Activated T-helper 1 cell treated with Interleukin-2 at 50 U/mL for 16 hours (primary cell): ENCODE results near the gene RGS14.

Experiments used
- DNase-seq: peaks from one replicate; pipeline ENCODE4 v3.0.0-alpha.2; 2020; ENCODE audit warnings: low read depth

Gene RGS14

DNA sequence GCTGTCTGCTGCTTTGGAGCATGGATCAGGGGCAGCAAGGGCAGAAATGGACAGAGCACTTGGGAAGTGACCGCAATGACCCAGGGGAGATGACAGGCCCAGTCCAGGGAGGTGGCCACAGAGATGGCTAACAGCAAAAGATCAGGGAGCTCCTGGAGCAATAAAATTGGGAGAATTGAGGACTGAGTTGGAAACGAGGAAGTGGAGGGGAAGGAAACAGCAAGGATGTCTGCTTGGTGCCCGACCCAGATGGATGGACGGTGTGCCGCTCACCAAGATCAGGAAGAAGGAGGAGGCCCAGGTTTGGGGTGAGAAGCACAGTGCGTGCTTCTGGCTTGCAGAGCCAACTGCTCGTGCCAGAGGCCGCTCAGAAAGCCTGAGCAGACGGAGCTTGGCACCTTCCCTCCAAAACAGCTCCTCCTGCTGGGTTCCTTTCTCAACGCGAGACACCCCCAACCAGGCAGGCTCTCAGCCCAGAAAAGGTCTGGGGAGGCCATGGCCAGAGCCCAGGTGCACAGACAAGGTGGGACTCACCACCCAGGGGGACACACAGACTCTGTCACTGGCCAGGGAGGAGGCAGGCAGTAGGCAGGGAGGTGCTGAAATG lies 24.8 kb downstream of the RGS14 start:
- DNase-seq = no peak

DNA sequence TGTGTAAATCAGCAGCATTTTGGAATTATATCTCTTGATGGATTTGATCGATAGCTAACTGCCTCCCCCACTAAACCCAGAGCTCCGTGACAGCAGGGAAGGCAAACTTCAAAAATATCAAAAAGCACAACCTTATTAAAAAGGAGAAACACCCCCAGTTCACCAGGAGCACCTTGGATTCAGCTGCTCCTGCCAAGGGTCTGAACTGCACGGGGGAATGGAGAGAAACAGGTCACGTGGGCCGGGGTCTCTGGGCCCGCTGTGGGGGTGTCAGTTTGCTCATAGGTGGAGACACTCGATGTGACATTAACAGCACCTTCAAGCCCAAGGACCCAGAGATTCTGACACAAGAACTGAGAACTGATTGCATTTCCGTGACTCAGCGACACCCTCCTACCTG lies 25.5 kb downstream of the RGS14 start:
- DNase-seq = no peak

DNA sequence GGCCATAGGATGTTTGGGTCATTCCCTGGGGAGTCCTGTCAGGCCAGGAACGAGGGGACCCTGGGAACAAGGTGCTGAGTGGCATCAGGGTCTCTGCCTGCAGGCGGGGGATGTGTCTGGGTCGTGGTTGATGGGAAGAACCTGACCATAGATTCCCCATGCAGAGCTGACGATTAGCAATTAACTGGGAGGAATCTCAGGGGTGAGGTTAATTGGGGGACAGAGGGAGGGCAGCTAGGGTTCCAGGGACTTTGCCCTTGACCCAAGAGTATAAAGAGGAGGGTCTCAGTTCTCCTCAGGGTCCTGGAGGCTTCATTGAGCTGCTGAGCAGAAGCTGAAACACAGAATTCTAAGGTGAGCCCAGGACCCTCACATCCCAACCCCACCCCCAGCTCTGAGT lies 26.4 kb downstream of the RGS14 start, which contains the start of gene SLC34A1:
Gene SLC34A1 (plus strand): TSS at position 301 of the 400 bp plus-strand sequence. CDS start 1,308 bp downstream, outside the sequence.
- no peak for DNase-seq

DNA sequence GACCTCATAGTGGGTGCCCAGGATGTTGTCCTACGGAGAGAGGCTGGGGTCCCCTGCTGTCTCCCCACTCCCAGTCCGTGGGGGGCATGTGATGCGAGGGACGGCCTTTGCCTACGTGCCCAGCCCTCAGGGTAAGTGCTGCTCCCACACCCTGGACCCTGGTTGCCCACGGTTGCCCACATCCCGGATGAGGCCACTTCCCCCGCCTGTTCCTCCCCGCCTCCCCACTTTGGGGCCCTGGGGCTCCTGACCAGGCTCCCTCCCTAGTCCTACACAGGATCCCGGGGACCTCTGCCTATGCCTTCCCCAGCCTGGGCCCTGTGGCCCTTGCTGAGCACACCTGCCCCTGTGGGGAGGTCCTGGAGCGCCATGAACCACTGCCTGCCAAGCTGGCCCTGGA lies 28.0 kb downstream of the RGS14 start:
- no peak for DNase-seq

DNA sequence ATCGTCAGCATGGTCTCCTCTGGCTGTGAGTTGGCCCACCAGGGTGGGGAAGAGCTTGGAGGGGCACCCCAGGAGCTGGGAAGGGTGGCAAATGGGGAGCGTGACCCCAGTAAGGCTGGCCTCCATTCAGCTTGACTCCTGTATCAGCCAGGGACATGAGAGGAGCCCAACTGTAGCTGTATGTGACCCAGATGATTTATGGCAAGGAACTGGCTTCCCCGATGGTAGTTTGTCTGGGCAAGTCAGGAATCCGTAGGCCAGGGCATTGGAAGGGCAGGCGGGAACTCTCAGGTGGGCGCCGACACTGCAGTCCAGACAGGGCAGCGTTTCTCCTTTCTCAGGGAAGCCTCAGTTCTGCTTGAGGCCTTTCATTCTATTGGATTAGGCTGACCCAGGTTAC lies 28.8 kb downstream of the RGS14 start:
- no peak for DNase-seq

- no peak for DNase-seq
Observed at GRCh38 chr5:177387405-177387804, 29.7 kb downstream of the RGS14 start.

- no peak for DNase-seq
Observed at GRCh38 chr5:177388521-177389052, 30.9 kb downstream of the RGS14 start.

DNA sequence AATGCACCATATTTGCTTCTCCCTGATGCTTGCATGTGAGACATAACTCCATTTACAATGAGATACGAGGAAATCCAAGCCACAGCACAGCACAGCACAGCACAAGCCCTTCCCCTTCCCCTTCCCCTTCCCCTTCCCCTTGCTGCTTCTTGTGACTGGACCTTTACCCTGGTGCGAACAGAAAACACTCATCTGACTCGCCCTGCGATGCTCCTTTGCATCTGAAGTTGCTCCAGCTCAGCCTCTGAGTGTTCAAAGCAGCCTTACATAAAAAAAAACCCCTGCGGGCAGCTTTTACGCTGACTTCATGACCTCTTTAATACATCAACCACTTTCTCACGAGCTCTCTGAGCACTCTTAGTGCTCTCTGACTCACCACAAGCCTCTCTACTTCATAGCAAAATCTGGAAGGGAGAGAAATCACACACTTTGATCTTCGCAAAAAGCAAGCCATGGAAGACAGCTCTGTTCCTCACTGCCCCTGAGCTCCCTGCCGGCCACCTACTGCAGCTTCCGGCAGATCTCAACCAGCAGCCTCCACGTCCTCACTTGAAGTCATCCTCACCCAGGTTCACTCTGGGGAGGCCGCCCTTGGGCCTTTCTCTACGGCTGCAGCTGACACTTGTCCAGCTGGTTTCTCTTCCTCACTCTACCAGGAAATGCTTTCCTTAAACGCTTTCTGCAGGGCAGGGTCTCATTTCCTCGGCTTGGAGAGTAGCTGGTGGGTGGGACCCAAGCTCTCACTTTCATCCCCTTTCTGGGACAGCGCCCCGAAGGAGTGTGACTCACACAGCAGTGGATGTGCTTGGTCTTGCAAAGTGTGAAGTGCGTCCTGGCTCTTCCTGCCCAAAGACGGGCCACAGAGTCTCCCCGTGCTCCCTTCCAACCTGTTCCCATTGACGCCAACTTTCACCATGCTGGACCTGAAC lies 31.8 kb downstream of the RGS14 start:
- peak; percentile 30 for DNase-seq

- DNase-seq = peak; percentile 77
Observed at GRCh38 chr5:177390363-177391300, 32.9 kb downstream of the RGS14 start.

- DNase-seq = no peak
Observed at GRCh38 chr5:177392765-177393164, 35.0 kb downstream of the RGS14 start.

DNA sequence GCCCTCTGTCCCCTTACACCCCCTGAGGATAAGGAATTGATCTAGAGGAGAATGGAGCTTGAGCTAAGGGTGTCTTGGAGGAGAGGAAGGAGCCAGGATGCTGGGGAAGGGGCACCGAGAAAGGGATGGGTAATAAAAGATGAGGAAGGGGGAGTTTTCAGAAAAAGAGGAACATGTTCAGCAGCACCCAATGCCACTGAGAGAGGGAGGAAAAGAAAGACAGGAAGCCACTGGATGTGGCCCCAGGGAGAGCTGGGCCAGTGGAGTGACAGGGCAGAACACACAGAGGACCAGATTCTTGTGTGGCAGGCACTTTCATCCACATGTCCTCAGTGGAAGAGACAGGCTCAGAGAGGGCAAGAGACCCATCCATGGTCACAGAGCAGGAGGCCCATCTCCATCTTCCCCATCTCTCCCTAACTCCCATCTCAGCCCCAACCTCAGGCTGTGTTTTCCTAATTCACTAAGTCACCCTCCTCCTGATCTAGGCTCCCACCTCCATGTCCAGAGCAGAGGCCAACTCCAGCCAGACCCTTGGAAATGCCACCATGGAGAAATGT lies 35.6 kb downstream of the RGS14 start:
- no peak for DNase-seq

DNA sequence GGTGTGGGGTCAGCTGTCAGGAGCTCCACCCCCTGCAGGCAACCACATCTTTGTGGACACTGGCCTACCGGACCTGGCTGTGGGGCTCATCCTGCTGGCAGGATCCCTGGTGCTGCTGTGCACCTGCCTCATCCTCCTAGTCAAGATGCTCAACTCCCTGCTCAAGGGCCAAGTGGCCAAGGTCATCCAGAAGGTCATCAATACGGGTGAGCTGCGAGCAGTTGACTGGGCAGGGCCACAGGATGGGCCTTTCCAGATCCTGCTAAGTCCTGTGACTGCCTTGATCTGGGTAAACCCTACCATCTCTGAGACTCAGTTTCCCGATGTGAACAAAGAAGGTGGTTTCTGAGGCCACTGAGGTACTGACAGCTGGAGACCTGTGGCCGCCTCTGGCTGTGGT lies 36.3 kb downstream of the RGS14 start:
- DNase-seq = no peak

- DNase-seq = no peak
Observed at GRCh38 chr5:177396078-177396477, 38.4 kb downstream of the RGS14 start.

DNA sequence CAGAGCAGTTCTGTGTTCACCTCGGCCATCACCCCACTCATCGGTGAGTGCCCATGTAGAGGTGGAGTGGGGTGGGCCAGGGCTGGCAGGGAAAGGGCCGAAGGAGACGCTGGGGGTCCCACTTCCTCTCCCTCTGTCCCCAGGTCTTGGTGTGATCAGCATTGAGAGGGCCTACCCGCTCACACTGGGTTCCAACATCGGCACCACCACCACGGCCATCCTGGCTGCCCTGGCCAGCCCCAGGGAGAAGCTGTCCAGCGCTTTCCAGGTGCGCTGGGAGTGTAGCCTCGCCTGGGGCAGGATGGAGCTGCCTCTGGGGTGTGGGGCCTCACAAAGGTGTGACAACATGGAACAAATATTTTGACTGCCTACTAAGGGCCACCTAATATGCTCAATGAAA lies 39.1 kb downstream of the RGS14 start:
- DNase-seq = no peak

DNA sequence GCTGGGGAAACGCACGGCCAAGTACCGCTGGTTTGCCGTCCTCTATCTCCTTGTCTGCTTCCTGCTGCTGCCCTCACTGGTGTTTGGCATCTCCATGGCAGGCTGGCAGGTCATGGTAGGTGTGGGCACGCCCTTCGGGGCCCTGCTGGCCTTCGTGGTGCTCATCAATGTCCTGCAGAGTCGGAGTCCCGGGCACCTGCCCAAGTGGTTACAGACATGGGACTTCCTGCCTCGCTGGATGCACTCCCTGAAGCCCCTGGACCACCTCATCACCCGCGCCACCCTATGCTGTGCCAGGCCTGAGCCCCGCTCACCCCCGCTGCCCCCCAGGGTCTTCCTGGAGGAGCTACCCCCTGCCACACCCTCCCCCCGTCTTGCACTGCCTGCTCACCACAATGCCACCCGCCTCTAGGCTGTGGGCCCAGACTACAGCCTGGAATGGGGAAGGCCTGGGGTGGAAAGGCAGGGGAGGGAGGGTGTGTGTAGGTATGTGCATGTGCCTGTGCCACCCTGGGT lies 40.2 kb downstream of the RGS14 start:
- no peak for DNase-seq

- DNase-seq = no peak
Observed at GRCh38 chr5:177399997-177400868, 42.5 kb downstream of the RGS14 start, which contains the start of gene PFN3. Gene PFN3 (minus strand): TSS chr5:177400661. CDS start chr5:177400576, 85 bp downstream.

- peak; percentile 56 for DNase-seq
Observed at GRCh38 chr5:177402271-177403043, 44.7 kb downstream of the RGS14 start.

- DNase-seq = peak; percentile 39
Observed at GRCh38 chr5:177403102-177403791, 45.5 kb downstream of the RGS14 start.
